Kidney epithelial cell (primary cell): Measurements from ENCODE around the gene CRHBP. TPM values are rescaled to one million over a fixed set of nuclear protein-coding genes. Genes with fewer than 3 reads are reported as not detected.

Experiments used
- DNase-seq: peaks from one replicate; pipeline ENCODE4 v3.0.0-alpha.2; 2010; ENCODE audit warnings: low read depth
- H3K27me3 ChIP-seq: 2 replicates; pipeline ENCODE4 v1.6.0; 2011; ENCODE audit warnings: low read length; ENCODE audit not compliant: control insufficient read depth, insufficient read depth
- H3K36me3 ChIP-seq: 2 replicates; pipeline ENCODE4 v1.5.1; 2011; ENCODE audit warnings: low read length; ENCODE audit not compliant: control insufficient read depth, insufficient read depth
- H3K4me3 ChIP-seq: 2 replicates; pipeline ENCODE4 v1.5.1; 2011; ENCODE audit warnings: low read depth, mild to moderate bottlenecking, control low read depth, low read length
- total RNA-seq: library from RNA; depleted of rRNA; stranded (reverse); fragments of >200 nt; gene quantifications from 2 replicates; pipeline ENCODE4 v1.2.3, GENCODE V29; 2015
- TF ChIP-seq, protein P1 (sequence below): IDR thresholded peaks from 2 replicates; pipeline ENCODE4 v1.5.1; 2011; ENCODE audit warnings: mild to moderate bottlenecking, moderate library complexity, low read length, control low read depth, inconsistent platforms; ENCODE audit not compliant: insufficient read depth, poor library complexity, severe bottlenecking

CRHBP gene
- total RNA-seq, 1 donor from 2014 or later: not detected

DNA sequence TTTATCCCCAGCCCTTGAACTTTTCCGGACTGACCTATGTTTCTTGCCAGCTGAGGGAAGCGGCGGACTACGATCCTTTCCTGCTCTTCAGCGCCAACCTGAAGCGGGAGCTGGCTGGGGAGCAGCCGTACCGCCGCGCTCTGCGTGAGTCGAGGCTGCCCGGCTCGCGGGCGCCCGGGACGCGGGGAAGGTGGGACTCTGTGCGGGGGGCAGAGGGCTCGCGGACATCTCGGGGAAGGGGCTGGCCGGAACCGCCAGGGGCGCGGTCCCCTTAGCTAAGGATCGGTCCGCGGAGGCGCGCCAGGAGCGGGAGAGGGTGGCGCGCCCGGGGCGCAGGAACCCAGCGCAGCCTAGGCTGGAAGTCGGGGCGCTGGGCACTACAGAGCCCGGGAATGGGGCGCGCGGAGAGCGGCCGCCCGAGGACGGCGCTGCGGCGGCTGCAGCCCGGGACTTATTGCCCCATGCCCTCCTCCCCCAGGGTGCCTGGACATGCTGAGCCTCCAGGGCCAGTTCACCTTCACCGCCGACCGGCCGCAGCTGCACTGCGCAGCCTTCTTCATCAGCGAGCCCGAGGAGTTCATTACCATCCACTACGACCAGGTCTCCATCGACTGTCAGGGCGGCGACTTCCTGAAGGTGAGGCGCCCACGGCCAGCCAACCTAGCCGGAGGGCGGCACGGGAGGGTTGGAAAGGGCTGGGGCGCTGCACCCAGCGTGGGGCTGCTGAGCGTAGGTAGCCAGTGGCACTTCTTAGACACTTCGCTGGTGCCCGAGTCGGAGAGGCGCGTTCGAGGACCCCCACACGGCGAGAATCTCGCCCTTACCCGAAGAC is 922 bp downstream of the CRHBP start:
- Histone ChIP-seq H3K36me3 (no peaks in the 10 kb centered on the region), H3K27me3 (peaks cover 19% of the 10 kb centered on the region), H3K4me3 (peak overlapping the region; percentile 57)
- no peak for DNase-seq
- TF ChIP-seq, protein P1, sequence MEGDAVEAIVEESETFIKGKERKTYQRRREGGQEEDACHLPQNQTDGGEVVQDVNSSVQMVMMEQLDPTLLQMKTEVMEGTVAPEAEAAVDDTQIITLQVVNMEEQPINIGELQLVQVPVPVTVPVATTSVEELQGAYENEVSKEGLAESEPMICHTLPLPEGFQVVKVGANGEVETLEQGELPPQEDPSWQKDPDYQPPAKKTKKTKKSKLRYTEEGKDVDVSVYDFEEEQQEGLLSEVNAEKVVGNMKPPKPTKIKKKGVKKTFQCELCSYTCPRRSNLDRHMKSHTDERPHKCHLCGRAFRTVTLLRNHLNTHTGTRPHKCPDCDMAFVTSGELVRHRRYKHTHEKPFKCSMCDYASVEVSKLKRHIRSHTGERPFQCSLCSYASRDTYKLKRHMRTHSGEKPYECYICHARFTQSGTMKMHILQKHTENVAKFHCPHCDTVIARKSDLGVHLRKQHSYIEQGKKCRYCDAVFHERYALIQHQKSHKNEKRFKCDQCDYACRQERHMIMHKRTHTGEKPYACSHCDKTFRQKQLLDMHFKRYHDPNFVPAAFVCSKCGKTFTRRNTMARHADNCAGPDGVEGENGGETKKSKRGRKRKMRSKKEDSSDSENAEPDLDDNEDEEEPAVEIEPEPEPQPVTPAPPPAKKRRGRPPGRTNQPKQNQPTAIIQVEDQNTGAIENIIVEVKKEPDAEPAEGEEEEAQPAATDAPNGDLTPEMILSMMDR: no peak

DNA sequence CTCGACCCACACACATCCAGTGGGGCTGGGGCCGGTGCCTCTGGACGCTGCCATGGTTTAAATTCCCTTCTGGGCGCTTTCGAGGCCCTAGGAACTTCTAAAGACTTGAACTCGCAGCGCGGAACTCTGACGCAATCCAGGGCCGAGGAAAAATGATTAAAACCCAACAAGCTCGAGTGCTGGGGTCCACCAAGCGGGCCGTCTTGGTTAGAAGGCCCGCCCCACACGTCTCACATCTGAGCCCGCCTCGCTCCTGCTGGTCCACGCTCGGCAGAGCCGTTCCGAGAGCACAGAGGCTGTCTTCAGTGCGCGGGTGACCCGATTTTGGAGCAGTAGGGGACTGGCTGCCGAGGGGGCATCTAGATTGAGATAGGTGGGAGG is 1.5 kb downstream of the CRHBP start:
- no peak for DNase-seq
- H3K27me3 ChIP-seq: peaks cover 19% of the 10 kb centered on the region
- no peaks in the 10 kb centered on the region for H3K36me3 ChIP-seq
- H3K4me3 ChIP-seq: peak overlapping the region; percentile 57
- TF ChIP-seq, protein P1: no peak

DNA sequence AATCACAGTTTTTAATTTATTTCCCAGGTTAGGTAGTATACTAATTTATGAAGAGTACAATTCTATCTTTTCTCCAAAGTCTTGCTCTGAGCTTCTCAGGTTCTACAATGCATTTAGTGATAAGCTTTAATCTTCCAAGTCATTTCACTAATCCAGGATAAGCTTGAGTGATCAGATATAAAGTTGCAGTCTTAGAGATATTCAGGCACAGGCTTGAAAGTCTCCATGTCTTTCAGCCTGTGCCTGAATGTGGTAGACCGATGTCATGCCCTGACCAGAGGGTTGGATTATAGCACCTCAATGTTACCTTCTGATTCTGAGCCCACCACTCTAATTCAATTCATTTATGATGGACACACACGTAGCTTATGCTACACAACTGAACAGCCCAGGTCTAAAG is 3.2 kb downstream of the CRHBP start:
- no peak for DNase-seq
- TF ChIP-seq, protein P1: no peak
- H3K36me3 ChIP-seq: no peaks in the 10 kb centered on the region
- H3K4me3 ChIP-seq: no peak overlapping the region
- H3K27me3 ChIP-seq: peaks cover 19% of the 10 kb centered on the region

DNA sequence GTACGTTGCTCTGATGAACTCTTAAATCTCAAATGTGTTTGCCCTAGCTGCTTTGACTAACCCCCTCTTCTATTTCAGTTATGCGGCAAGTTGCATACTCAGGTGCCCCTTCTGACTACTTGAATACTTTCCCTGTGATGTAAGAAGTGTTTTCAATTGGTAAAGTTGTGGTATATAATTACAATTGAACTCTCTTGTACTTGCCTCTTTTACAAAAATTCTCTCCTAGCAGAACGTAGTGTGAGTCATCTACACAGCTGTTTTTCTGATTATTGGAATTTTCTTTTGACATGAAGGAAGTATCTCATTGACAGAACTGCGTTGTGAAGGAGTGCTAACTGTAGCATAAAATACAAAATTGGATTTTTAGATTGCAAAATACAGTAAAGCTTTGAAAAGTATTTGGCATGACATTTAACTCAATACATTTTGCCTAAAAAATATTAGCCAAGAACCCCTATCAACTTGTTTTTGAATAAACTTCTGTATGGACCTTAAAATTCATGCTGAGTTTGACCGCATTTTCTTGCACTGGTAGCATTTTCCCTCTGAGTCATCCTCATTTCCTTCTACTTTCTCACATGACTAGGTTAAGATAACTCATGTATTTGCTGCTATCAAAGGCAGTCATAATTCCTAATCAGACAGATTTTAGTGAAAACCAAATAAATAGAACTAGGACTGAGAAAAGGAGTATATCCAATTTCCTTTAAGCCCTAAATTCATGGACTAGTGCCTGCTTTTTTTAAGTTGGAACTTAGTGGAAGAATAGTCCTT is 6.3 kb downstream of the CRHBP start:
- DNase-seq: peak; percentile 83
- no peak overlapping the region for H3K4me3 ChIP-seq
- H3K27me3 ChIP-seq: peaks cover 6% of the 10 kb centered on the region
- H3K36me3 ChIP-seq: no peaks in the 10 kb centered on the region
- TF ChIP-seq, protein P1: no peak

DNA sequence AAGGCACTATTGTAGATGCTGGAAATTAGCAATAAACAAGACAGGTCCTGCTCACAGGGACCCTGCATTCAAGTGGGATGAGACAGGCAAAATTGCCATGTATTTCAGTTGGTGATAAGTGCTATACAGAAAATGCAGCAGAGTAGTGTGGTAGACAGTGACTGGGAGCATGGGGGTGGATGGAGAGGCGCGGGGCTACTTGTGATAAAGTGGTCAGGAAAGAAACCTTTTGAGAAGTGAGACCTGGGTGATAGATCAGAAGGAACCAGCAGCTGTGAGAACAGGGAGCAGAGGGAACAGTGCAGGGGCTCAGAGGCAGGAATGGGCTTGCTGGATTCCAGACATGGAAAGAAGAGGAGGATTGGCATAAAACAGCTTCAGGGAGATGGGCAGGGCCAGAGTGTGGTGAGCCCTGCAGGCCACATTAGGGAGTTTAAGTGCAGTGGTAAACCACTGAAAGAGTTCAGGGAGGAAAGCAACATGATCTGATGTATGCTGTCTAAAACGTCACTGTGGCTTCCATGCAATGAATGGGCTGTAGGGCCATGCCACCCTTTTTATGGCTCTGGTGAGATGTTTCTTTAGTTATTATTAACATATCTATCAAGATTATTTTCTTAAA is 7.3 kb downstream of the CRHBP start:
- Histone ChIP-seq H3K36me3 (no peaks in the 10 kb centered on the region), H3K4me3 (no peak overlapping the region), H3K27me3 (no peaks in the 10 kb centered on the region)
- no peak for DNase-seq
- TF ChIP-seq, protein P1: no peak
